Measurements from ENCODE around the gene MOSPD3.
"Not testable (repeated sequence)": the region's sequence is repeated elsewhere in the genome, so short reads cannot be mapped to it uniquely, and the experiment has no call there.

MOSPD3 gene

GRCh38 chr7:100611983-100612729, at the start of gene MOSPD3:
Gene MOSPD3, plus strand, starts transcription at chr7:100612540. Its CDS starts 252 bp downstream, at chr7:100612792.
- H3K4me3 ChIP-seq (ENCODE audit: insufficient read depth, low read length, poor library complexity, severe bottlenecking): peak within 1 kb of the TSS; percentile 68
- no peaks in the 10 kb centered on the region for H3K27me3 ChIP-seq (ENCODE audit: low read length)
- H3K9ac ChIP-seq (ENCODE audit: low read length): peak within 1 kb of the TSS; percentile 64
- peaks cover 6% of the 10 kb centered on the region; the same call in 1 of the 2 replicates for H3F3A ChIP-seq (ENCODE audit: insufficient read depth)
- H3K36me3 ChIP-seq (ENCODE audit: low read length): no peaks in the 10 kb centered on the region
- H3K27ac ChIP-seq (ENCODE audit: low read depth, low read length): peak within 1 kb of the TSS; percentile 90
- no peaks in the 10 kb centered on the region for H3K9me3 ChIP-seq (ENCODE audit: insufficient read depth, low read length)
- peak within 1 kb of the TSS; percentile 88 for H2AFZ ChIP-seq (ENCODE audit: low read depth, low read length, severe bottlenecking)
- H3K4me2 ChIP-seq (ENCODE audit: low read depth, low read length, poor library complexity, severe bottlenecking): peak within 1 kb of the TSS; percentile 78
- H3K79me2 ChIP-seq (ENCODE audit: insufficient read depth, low read length): no peaks in the 10 kb centered on the region
- TF ChIP-seq EZH2phosphoT487 (conservative IDR thresholded peaks at IDR 0.05; ENCODE audit: low read length) (no peak), CTCF (IDR thresholded peaks at IDR 0.05; ENCODE audit: insufficient read depth, low read length, poor library complexity, severe bottlenecking) (no peak)
- no peaks in the 10 kb centered on the region for H3K9me2 ChIP-seq (replicated peaks; ENCODE audit: insufficient read depth, low read length)
- H4K20me1 ChIP-seq (ENCODE audit: low read depth, low read length): no peaks in the 10 kb centered on the region

- Histone ChIP-seq H3K9me2 (replicated peaks; ENCODE audit: insufficient read depth, low read length) (no peaks in the 10 kb centered on the region), H4K20me1 (ENCODE audit: low read depth, low read length) (no peaks in the 10 kb centered on the region), H3K9me3 (ENCODE audit: insufficient read depth, low read length) (no peaks in the 10 kb centered on the region), H3K4me2 (ENCODE audit: low read depth, low read length, poor library complexity, severe bottlenecking) (no peak overlapping the region), H3K27me3 (ENCODE audit: low read length) (no peaks in the 10 kb centered on the region), H3K36me3 (ENCODE audit: low read length) (no peaks in the 10 kb centered on the region), H3K79me2 (ENCODE audit: insufficient read depth, low read length) (no peaks in the 10 kb centered on the region), H3K4me3 (ENCODE audit: insufficient read depth, low read length, poor library complexity, severe bottlenecking) (no peak overlapping the region), H3F3A (ENCODE audit: insufficient read depth) (no peaks in the 10 kb centered on the region), H3K27ac (ENCODE audit: low read depth, low read length) (no peak overlapping the region), H2AFZ (ENCODE audit: low read depth, low read length, severe bottlenecking) (no peak overlapping the region), H3K9ac (ENCODE audit: low read length) (no peak overlapping the region)
- no peak for TF ChIP-seq EZH2phosphoT487 (conservative IDR thresholded peaks at IDR 0.05; ENCODE audit: low read length)
- TF ChIP-seq CTCF (IDR thresholded peaks at IDR 0.05; ENCODE audit: insufficient read depth, low read length, poor library complexity, severe bottlenecking): no peak
Observed at GRCh38 chr7:100563100-100563564, 49.2 kb upstream of the MOSPD3 start.

- Histone ChIP-seq H3F3A (ENCODE audit: insufficient read depth) (no peaks in the 10 kb centered on the region), H2AFZ (ENCODE audit: low read depth, low read length, severe bottlenecking) (no peak overlapping the region), H3K27ac (ENCODE audit: low read depth, low read length) (no peak overlapping the region), H4K20me1 (ENCODE audit: low read depth, low read length) (no peaks in the 10 kb centered on the region), H3K9ac (ENCODE audit: low read length) (no peak overlapping the region), H3K27me3 (ENCODE audit: low read length) (no peaks in the 10 kb centered on the region), H3K4me2 (ENCODE audit: low read depth, low read length, poor library complexity, severe bottlenecking) (no peak overlapping the region), H3K79me2 (ENCODE audit: insufficient read depth, low read length) (no peaks in the 10 kb centered on the region), H3K9me2 (replicated peaks; ENCODE audit: insufficient read depth, low read length) (no peaks in the 10 kb centered on the region), H3K36me3 (ENCODE audit: low read length) (no peaks in the 10 kb centered on the region), H3K4me3 (ENCODE audit: insufficient read depth, low read length, poor library complexity, severe bottlenecking) (no peak overlapping the region), H3K9me3 (ENCODE audit: insufficient read depth, low read length) (no peaks in the 10 kb centered on the region)
- no peak for TF ChIP-seq EZH2phosphoT487 (conservative IDR thresholded peaks at IDR 0.05; ENCODE audit: low read length)
- TF ChIP-seq CTCF (IDR thresholded peaks at IDR 0.05; ENCODE audit: insufficient read depth, low read length, poor library complexity, severe bottlenecking): peak; percentile 99
Observed at GRCh38 chr7:100563809-100564400, 48.4 kb upstream of the MOSPD3 start.

- H3K36me3 ChIP-seq (ENCODE audit: low read length); H3K4me3 ChIP-seq (ENCODE audit: insufficient read depth, low read length, poor library complexity, severe bottlenecking); H3K9me3 ChIP-seq (ENCODE audit: insufficient read depth, low read length); H4K20me1 ChIP-seq (ENCODE audit: low read depth, low read length); H3K27ac ChIP-seq (ENCODE audit: low read depth, low read length); H3F3A ChIP-seq (ENCODE audit: insufficient read depth); H3K9me2 ChIP-seq (replicated peaks; ENCODE audit: insufficient read depth, low read length); H3K27me3 ChIP-seq (ENCODE audit: low read length); H3K79me2 ChIP-seq (ENCODE audit: insufficient read depth, low read length); H2AFZ ChIP-seq (ENCODE audit: low read depth, low read length, severe bottlenecking); H3K9ac ChIP-seq (ENCODE audit: low read length); H3K4me2 ChIP-seq (ENCODE audit: low read depth, low read length, poor library complexity, severe bottlenecking): not testable (repeated sequence)
Observed at GRCh38 chr7:100564405-100564804, 47.9 kb upstream of the MOSPD3 start.
